Testis (tissue), 5 donors: ENCODE results near the gene ACBD3. TPM values are rescaled to one million over a fixed set of nuclear protein-coding genes. Genes with fewer than 3 reads are reported as not detected.

Source experiments
- DNase-seq: peaks from one replicate; pipeline ENCODE4 v3.0.0-alpha.2; 2019
- H3K27ac ChIP-seq, 2 donors: fragments of 200-600 bp; sonication (generic); one replicate each; pipeline ENCODE4 v1.5.1; 2019
- H3K27me3 ChIP-seq: fragments of 200-600 bp; sonication (generic); one replicate; pipeline ENCODE4 v1.5.1; 2019
- H3K36me3 ChIP-seq: fragments of 200-600 bp; sonication (generic); one replicate; pipeline ENCODE4 v1.5.1; 2017; ENCODE audit warnings: low read depth; ENCODE audit errors: missing control alignments
- H3K4me1 ChIP-seq: fragments of 200-600 bp; sonication (generic); one replicate; pipeline ENCODE4 v1.5.1; 2019
- H3K4me3 ChIP-seq, 2 donors: fragments of 200-600 bp; sonication (generic); one replicate each; pipeline ENCODE4 v1.5.1; 2017 to 2019
- H3K9me3 ChIP-seq: fragments of 200-600 bp; sonication (generic); one replicate; pipeline ENCODE4 v1.5.1; 2017
- POLR2A ChIP-seq: fragments of 450-650 bp; IDR thresholded peaks from one replicate; pipeline ENCODE4 v1.6.1; 2017; ENCODE audit warnings: antibody characterized with exemption, mild to moderate bottlenecking, moderate library complexity
- WGBS, 2 donors: methylation state at CpG; one replicate each; pipeline ENCODE4 v1.1.5; 2018; 5-methylcytosine and 5-hydroxymethylcytosine counted together
- intact Hi-C: fragments of 100-400 bp; cut with DNase I; formaldehyde crosslinking; loops from one replicate; pipeline ENCODE4 v1.15.1; 2023; ENCODE audit warnings: low total_unique reads
- long read RNA-seq, 2 donors: transcript quantifications; one replicate each; lab custom pipeline, GENCODE V29; 2026
- polyA plus RNA-seq: library from polyadenylated mRNA; stranded (reverse); fragments of 350-450 nt; fragmentation: Illumina TruSeq; extraction: RNeasy Lipid Tissue Mini Kit (QIAGEN cat#74804); gene quantifications from one replicate; pipeline ENCODE4 v1.2.3, GENCODE V29; 2014; ENCODE audit warnings: low read depth, low replicate concordance; ENCODE audit not compliant: insufficient read depth
- total RNA-seq, 2 donors: library from RNA; depleted of rRNA; stranded (reverse); fragments of >200 nt; gene quantifications; one replicate each; pipeline ENCODE4 v1.2.3, GENCODE V29; 2016
- TF ChIP-seq, protein P1 (sequence below), 3 experiments: fragments of 450-650 bp in 2 of 3; fragments of 200-600 bp in 1 of 3; sonication (generic) in 1 of 3; IDR thresholded peaks; one replicate each; pipeline ENCODE4 v1.5.1; 2016 to 2019; ENCODE audit warnings: antibody characterized with exemption in 3 of 3, mild to moderate bottlenecking in 2 of 3, moderate library complexity in 1 of 3

The ACBD3 gene
- total RNA-seq = 10 to 100 TPM; 50.6 to 57.9 TPM
- polyA plus RNA-seq = 32.9 TPM
- long read RNA-seq, donor 1, transcript ACBD3-201 (8 exons, 3,573 nt) = major isoform, 8 of 32 reads
- long read RNA-seq, donor 1, partial matches to known transcripts = 24 of 32 reads
- long read RNA-seq, donor 1, other reads (novel, unspliced or antisense) = 0 of 32 reads
- long read RNA-seq, donor 2, partial matches to known transcripts = 13 of 13 reads
- long read RNA-seq, donor 2, other reads (novel, unspliced or antisense) = 0 of 13 reads

DNA sequence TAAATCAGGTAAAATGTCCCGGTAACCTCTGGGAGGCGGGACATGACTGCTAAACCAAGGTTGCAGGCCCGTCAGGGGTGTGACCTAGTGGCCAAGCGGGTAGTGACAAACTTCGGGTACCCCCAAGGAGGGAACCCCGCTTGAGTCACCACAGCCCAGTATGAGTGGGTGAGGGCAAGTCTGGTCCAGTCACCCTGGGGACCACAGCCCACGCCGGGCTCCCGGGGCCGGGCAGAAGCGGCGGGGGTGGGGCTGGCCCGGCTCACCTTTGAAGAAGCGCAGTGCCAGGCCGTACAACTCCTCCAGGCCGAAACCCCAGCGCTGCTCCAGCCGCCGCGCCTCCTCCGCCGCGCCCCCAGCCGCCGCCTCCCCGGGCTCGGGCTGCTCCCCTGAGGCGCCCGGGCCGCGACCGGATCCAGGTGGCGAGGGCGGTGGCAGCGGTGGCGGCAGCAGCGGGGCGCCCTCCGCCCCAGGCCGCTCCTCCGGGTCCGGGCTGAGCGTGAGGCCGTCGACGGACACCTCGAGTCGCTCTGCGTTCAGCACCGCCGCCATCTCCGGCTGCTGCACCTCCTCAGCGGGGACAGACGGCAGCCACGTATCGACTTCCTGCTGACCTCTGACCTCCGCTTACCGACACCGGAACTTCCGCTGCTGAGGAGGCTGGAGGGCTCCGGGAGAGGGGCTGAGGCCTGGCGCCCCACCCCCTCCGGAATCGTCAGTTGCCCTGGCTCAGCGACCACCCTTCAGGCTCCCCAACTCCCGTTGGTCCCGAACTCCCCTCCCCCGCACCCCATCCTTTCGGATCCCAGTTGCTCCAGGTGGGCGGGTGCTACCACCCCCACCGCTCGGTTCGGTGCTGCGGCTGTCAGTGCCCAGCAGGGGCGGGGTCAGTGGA lies at the start of gene ACBD3:
Gene ACBD3 (minus strand): TSS at position 618 of the 895 bp plus-strand sequence. CDS start 66 bp downstream, at position 552.
- Histone ChIP-seq H3K36me3 (no peaks in the 10 kb centered on the region), H3K9me3 (no peaks in the 10 kb centered on the region), H3K4me1 (peaks cover 27% of the 10 kb centered on the region), H3K27me3 (no peaks in the 10 kb centered on the region), H3K4me3 (peak within 1 kb of the TSS; percentile 92 to 93), H3K27ac (peak within 1 kb of the TSS; percentile 92 to 96)
- TF ChIP-seq, protein P1, sequence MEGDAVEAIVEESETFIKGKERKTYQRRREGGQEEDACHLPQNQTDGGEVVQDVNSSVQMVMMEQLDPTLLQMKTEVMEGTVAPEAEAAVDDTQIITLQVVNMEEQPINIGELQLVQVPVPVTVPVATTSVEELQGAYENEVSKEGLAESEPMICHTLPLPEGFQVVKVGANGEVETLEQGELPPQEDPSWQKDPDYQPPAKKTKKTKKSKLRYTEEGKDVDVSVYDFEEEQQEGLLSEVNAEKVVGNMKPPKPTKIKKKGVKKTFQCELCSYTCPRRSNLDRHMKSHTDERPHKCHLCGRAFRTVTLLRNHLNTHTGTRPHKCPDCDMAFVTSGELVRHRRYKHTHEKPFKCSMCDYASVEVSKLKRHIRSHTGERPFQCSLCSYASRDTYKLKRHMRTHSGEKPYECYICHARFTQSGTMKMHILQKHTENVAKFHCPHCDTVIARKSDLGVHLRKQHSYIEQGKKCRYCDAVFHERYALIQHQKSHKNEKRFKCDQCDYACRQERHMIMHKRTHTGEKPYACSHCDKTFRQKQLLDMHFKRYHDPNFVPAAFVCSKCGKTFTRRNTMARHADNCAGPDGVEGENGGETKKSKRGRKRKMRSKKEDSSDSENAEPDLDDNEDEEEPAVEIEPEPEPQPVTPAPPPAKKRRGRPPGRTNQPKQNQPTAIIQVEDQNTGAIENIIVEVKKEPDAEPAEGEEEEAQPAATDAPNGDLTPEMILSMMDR (IDR thresholded peaks at IDR 0.05) = peak in 2 of 3 experiments; percentile 24
- TF ChIP-seq POLR2A = peak; percentile 85
- DNase-seq = peak; percentile 93
- intact Hi-C loops = no loop called here
- 1% methylated on average over 16 to 55 of the region's 75 CpGs for WGBS, 2 donors

DNA sequence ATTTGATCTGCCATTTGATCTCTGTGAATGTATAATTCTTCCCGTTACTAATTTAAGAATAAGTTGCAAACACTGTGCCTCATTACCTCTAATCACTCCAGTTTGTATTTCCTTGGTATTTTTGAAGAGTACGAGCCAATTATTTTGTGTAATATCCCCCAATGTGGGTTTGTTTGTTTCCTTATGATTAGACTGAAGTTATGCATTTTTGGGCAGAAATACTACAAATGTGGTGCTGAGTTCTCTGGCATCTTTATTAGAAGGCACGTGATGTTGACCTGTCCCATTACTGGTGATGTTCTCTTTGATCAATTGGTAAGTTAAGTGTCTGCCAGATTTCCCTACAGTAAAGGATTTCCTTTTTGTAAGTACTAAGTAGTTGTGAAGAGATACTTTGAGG lies 47.3 kb upstream of the ACBD3 start:
- no peaks in the 10 kb centered on the region for H3K4me1 ChIP-seq
- H3K4me3 ChIP-seq = no peak overlapping the region
- no peaks in the 10 kb centered on the region for H3K36me3 ChIP-seq
- TF ChIP-seq, protein P1 (IDR thresholded peaks at IDR 0.05) = no peak
- no peak for TF ChIP-seq POLR2A
- H3K27ac ChIP-seq = no peak overlapping the region
- 85 to 91% methylated on average over 3 of the region's 3 CpGs for WGBS, 2 donors
- no peaks in the 10 kb centered on the region for H3K27me3 ChIP-seq
- no peak for DNase-seq
- H3K9me3 ChIP-seq = no peaks in the 10 kb centered on the region
- intact Hi-C loops = no loop called here

DNA sequence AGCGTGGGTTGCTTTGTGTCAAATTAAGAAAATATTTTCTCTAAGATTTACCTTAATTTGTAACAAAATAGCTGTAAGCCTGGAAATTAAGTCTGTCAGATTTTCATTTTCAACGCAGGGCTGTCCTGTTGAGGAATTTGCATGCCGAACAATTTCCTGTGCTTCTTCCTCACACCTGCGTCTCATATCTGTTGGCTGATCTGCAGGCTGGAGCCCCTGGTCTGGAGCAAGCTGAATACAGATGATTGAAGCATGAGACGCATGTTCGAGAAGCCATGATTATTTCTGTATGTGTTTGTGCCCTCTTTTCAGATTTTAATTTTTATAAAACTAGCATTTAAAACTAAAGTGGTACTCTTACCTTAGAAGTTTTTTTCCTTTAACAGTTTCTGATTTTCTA lies 46.8 kb upstream of the ACBD3 start:
- H3K9me3 ChIP-seq = no peaks in the 10 kb centered on the region
- TF ChIP-seq, protein P1 (IDR thresholded peaks at IDR 0.05) = no peak
- TF ChIP-seq POLR2A = no peak
- DNase-seq = no peak
- intact Hi-C loops = no loop called here
- H3K4me1 ChIP-seq = no peaks in the 10 kb centered on the region
- no peaks in the 10 kb centered on the region for H3K36me3 ChIP-seq
- H3K4me3 ChIP-seq = no peak overlapping the region
- WGBS, 2 donors = 81 to 86% methylated on average over 6 of the region's 6 CpGs
- H3K27me3 ChIP-seq = no peaks in the 10 kb centered on the region
- no peak overlapping the region for H3K27ac ChIP-seq

DNA sequence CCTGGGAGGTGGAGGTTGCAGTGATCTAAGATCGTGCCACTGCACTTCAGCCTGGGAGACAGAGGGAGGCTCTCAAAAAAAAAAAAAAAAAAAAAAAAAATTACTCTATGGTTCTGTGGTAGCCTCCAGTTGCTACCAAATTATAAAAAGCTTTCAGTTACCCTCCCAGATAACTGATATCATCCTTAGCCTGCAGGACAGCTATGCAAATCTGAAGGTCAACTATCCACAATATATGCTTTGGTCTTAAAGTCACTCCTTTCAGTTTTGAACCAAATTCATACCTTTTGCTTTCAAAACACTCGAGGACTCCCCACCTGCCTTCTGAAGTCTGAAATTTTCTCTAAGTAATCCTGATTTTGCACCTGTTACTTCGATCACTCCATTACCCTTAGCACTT lies 40.1 kb upstream of the ACBD3 start:
- Histone ChIP-seq H3K9me3 (no peaks in the 10 kb centered on the region), H3K36me3 (no peaks in the 10 kb centered on the region), H3K27ac (no peak overlapping the region), H3K4me3 (no peak overlapping the region), H3K27me3 (no peaks in the 10 kb centered on the region), H3K4me1 (no peaks in the 10 kb centered on the region)
- TF ChIP-seq POLR2A = no peak
- TF ChIP-seq, protein P1 (IDR thresholded peaks at IDR 0.05) = no peak
- 78 to 87% methylated on average over 3 of the region's 3 CpGs for WGBS, 2 donors
- no peak for DNase-seq
- intact Hi-C loops = no loop called here
